Stimulated activated memory B cell treated with anti-CD40 and anti-IgM and Interleukin-4, amounts not matched to agents 10 μg/mL and 1 μg/mL and 100 μg/mL, for 72 hours (primary cell): ENCODE measurements around the gene IL15RA.

ENCODE experiments used
- ATAC-seq: fragments of 150-1000 bp; cut with Tn5 transposase; 2 replicates; pipeline ENCODE4 v1.10.0; 2021
- H3K27ac Mint-ChIP-seq: one replicate; pipeline ENCODE4 v1.8.0; 2022; ENCODE audit warnings: mild to moderate bottlenecking, mixed read lengths
- H3K27me3 Mint-ChIP-seq: one replicate; pipeline ENCODE4 v1.8.0; 2022; ENCODE audit warnings: mixed read lengths
- H3K36me3 Mint-ChIP-seq: one replicate; pipeline ENCODE4 v1.8.0; 2022; ENCODE audit warnings: mixed read lengths
- H3K4me1 Mint-ChIP-seq: one replicate; pipeline ENCODE4 v1.8.0; 2022; ENCODE audit warnings: mixed read lengths
- H3K4me3 Mint-ChIP-seq: one replicate; pipeline ENCODE4 v1.8.0; 2022; ENCODE audit warnings: mild to moderate bottlenecking, moderate library complexity, mixed read lengths
- H3K9me3 Mint-ChIP-seq: one replicate; pipeline ENCODE4 v1.8.0; 2022; ENCODE audit warnings: mixed read lengths

Gene IL15RA

DNA sequence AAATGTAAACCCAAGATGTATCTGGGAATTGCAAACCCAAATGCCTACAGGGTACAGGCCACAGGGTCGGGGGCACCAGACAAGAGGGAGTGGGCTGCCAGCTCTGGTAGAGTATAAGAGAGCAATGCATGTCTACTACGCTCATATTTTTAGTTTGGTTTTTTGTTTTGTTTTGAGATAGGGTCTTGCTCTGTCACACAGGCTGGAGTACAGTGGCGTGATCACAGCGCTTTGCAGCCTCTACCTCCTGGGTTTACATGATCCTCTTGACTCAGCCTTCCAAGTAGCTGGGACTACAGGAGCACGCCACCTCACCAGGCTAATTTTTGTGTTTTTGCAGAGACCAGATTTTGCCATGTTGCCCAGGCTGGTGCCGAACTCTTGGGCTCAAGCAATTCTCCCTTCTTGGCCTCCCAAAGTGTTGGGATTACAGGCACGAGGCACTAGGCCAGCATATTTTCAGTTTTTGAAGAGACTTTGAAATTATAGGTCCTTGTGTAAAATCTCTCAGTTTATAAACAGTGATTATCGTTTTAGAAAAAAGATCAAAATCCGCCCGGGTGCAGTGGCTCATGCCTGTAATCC, 11.1 kb upstream of the IL15RA start:
- H3K4me1 Mint-ChIP-seq, result peaks cover 11% of the 10 kb centered on the region
- H3K27me3 Mint-ChIP-seq, result no peaks in the 10 kb centered on the region
- no peak overlapping the region for H3K4me3 Mint-ChIP-seq
- H3K36me3 Mint-ChIP-seq, result peaks cover 7% of the 10 kb centered on the region
- H3K9me3 Mint-ChIP-seq, result peaks cover 7% of the 10 kb centered on the region
- ATAC-seq, result no peak
- peak overlapping the region; percentile 53 for H3K27ac Mint-ChIP-seq

DNA sequence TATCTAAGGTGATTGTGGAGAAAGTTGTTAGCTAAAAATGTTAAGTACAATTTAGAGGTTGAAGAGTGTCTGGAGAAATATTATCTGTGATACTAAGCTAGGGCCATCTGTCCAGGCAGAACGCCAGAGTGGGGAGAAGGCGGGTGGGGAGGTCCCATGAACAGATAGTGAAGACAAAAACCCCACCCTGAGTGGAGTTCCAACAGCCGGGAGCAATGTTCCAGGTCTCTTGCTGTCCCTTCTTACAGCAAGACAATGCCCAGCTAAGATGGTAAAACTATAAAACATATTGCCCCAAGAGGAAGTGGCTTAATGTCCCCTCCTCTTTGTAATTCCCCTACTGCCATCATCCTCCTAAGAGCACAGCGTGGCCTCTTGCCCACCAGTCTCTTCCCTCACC, 10.4 kb upstream of the IL15RA start:
- peak overlapping the region; percentile 53 for H3K27ac Mint-ChIP-seq
- H3K4me1 Mint-ChIP-seq, result peaks cover 11% of the 10 kb centered on the region
- H3K27me3 Mint-ChIP-seq, result no peaks in the 10 kb centered on the region
- H3K36me3 Mint-ChIP-seq, result peaks cover 7% of the 10 kb centered on the region
- ATAC-seq, result peak; percentile 55
- peaks cover 5% of the 10 kb centered on the region for H3K9me3 Mint-ChIP-seq
- H3K4me3 Mint-ChIP-seq, result no peak overlapping the region

DNA sequence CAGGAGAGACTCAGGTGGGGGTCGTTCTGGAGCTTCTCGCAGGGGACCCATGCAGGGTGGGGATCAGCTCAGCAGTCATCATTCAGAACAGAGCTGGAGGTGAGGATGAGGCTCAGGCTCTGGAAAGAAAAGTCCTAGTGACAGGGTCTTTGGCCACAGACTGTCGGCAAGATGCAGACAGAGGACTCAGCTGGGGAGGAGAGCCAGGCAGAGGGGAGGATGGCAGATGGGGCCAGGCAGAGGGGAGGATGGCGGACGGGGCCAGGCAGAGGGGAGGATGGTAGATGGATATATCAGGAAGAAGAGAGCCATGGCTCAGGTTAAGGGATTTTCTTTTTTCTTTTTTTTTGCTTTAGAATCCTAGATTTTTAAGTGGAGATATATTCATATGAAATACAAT, 7.7 kb upstream of the IL15RA start:
- H3K4me1 Mint-ChIP-seq, result peaks cover 11% of the 10 kb centered on the region
- no peak overlapping the region for H3K27ac Mint-ChIP-seq
- no peaks in the 10 kb centered on the region for H3K9me3 Mint-ChIP-seq
- no peaks in the 10 kb centered on the region for H3K36me3 Mint-ChIP-seq
- ATAC-seq, result no peak
- no peak overlapping the region for H3K4me3 Mint-ChIP-seq
- no peaks in the 10 kb centered on the region for H3K27me3 Mint-ChIP-seq

DNA sequence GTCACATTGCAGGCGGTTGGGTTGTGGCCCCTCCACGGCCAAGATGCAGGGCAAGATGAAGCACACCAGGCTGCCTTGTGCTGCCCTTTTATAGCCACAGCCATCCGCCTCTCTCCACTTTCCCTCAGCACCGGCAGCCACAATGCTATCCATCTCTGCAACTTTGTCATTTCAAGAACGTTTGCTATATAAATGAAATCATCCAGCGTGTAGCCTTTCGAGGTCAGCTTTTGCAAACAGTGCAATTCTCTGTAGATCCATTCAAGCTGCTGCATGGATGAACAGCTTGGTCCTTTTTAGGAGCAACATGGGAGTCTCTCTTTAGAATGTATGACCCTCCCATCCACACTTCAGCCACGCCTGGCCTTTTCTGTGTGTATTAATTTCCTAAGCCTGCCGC, 6.4 kb upstream of the IL15RA start:
- no peaks in the 10 kb centered on the region for H3K27me3 Mint-ChIP-seq
- ATAC-seq, result no peak
- H3K4me1 Mint-ChIP-seq, result peaks cover 11% of the 10 kb centered on the region
- H3K27ac Mint-ChIP-seq, result no peak overlapping the region
- no peaks in the 10 kb centered on the region for H3K9me3 Mint-ChIP-seq
- H3K36me3 Mint-ChIP-seq, result no peaks in the 10 kb centered on the region
- H3K4me3 Mint-ChIP-seq, result no peak overlapping the region

DNA sequence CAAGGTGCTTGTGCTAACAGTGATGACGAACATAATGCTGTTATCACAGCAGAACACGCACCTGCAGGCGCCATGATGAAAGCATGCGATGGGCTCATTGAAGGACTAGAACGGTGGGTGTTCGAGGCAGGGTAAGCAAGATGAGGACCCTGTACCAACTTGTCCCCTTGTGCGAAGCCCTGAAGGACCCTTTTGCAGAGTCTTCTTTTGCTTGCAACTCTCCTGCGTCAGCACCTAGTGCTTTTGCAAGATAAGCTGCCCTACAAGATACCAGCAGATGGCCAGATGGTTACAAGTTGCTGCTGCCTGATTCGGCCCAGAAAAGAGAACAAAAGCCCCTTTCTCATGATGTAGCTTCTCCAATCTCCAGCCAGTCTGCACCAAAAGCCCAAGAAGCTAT, 4.2 kb upstream of the IL15RA start:
- H3K4me3 Mint-ChIP-seq, result no peak overlapping the region
- H3K27me3 Mint-ChIP-seq, result no peaks in the 10 kb centered on the region
- ATAC-seq, result no peak
- peaks cover 5% of the 10 kb centered on the region for H3K4me1 Mint-ChIP-seq
- no peaks in the 10 kb centered on the region for H3K36me3 Mint-ChIP-seq
- no peaks in the 10 kb centered on the region for H3K9me3 Mint-ChIP-seq
- no peak overlapping the region for H3K27ac Mint-ChIP-seq

DNA sequence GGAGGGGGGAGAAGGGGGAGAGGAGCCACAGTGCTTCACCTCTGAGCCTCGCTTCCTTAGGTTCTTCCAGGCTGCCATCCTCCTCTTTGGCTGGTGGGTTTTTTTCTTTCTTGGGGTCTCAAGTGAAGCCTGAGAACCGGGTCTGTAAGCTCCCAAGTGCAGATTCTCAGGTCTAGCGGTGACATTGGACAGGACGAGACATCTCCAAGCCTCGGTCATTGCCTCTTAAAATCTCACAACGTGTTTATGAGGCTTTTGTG, 817 bp upstream of the IL15RA start:
- ATAC-seq, result no peak
- H3K27me3 Mint-ChIP-seq, result no peaks in the 10 kb centered on the region
- peaks cover 26% of the 10 kb centered on the region for H3K4me1 Mint-ChIP-seq
- peak overlapping the region; percentile 85 for H3K4me3 Mint-ChIP-seq
- H3K27ac Mint-ChIP-seq, result peak overlapping the region; percentile 85
- H3K9me3 Mint-ChIP-seq, result no peaks in the 10 kb centered on the region
- no peaks in the 10 kb centered on the region for H3K36me3 Mint-ChIP-seq

DNA sequence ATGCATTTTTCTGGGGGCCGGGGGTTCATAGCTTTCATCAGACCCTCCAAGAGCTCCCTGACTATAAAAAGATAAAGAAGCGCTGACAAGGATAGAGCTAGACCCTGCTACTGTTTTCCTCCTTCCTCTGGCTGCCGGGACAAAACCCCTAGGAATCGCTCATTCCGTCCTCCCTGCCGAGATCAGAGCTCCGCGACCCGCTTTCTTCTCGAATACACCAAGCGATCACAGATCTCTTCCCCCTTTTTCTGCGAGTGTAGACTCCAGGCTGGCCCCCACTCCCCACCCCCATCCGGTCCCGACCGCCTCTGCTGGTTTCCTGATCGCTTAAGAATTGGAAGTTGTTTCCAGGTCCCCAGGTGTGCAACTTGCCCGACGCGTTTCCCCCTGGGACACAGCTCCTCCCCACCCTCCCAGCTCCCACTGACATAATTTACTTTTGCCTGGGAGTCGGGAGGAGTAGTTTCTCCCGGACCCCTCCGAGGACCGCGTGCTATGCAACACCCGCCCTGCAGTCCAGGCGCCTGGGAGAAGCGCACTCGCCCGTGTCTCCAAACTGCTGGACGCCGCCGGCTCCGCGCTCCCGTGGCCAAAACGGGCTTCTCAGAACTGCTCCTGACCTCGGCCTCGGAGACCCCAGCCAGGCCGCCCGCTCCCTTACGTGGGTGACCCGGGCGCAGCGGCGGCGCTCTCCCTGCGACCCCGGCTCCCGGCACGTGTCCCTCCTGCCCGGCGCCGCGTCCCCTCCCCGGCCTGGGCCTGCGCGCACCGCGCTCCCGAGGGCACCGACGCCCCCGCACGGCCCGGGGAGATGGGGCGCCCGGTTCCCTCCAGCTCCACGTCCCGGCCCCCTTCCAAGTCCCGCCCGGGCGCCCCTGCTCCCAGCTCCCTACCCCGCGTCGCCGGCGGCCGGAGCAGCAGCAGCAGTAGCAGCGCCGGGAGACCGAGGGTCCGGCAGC, 552 bp downstream of the IL15RA start:
- peak; percentile 42 for ATAC-seq
- Mint-ChIP-seq H3K27ac (peak overlapping the region; percentile 85), H3K4me3 (peak overlapping the region; percentile 85), H3K9me3 (no peaks in the 10 kb centered on the region), H3K4me1 (peaks cover 39% of the 10 kb centered on the region), H3K27me3 (no peaks in the 10 kb centered on the region), H3K36me3 (no peaks in the 10 kb centered on the region)

DNA sequence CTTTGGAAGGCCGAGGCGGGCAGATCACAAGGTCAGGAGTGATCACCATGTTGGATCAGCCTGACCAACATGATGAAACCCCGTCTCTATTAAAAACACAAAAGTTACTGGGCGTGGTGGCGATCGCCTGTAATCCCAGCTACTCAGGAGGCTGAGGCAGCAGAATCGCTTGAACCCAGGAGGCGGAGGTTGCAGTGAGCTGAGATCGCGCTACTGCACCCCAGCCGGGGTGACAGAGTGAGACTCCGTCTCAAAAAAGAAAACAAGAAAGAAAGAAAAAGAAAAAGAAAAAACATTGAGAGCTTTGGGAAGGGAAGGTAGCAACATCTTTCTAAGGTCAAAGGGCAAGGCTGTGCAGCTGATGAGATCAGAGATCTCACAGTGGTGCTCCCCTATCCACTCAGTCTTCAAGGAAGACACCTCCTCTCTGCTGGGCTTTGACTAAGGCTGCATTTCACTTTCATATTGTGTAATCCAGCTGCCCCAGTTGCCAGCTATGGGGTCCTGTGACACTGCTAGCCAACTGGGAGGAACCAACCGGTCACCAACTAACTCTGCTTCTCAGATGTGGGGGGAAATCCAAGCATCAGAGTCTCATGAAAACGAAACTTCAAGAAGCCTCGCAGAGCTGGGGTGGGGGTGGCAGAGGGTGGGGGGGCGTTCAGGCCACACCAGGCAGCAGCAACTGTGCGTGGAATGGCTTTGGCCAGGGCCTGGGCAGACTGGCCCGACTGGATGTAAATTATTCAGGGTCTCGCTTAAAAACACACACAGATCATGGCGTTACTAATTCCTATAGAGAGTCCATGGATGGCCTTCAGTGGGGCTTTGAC, 1.5 kb downstream of the IL15RA start:
- Mint-ChIP-seq H3K27me3 (no peaks in the 10 kb centered on the region), H3K4me1 (peaks cover 48% of the 10 kb centered on the region), H3K9me3 (no peaks in the 10 kb centered on the region), H3K27ac (peak overlapping the region; percentile 85), H3K36me3 (no peaks in the 10 kb centered on the region), H3K4me3 (peak overlapping the region; percentile 85)
- peak; percentile 86 for ATAC-seq

DNA sequence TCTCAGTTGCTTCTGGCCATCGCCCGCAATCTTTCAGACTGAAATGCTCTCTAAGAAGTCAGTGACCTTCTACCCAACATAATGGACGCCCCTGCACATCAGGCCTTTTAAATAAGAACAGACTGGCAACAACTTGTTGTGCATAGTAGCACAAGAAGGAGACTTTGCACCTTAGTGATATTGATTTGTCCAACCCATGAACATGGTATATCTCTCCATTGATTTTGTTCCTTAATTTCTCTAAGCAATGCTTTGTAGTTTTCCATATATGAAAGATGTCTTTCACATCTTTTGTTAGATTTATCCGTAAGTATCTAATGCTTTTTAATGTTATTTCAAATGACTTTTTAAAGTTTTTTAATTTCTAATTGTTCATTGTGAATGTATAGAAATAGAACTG, 4.3 kb downstream of the IL15RA start:
- no peak for ATAC-seq
- Mint-ChIP-seq H3K27ac (peak overlapping the region; percentile 89), H3K27me3 (no peaks in the 10 kb centered on the region), H3K36me3 (peaks cover 8% of the 10 kb centered on the region), H3K9me3 (no peaks in the 10 kb centered on the region), H3K4me1 (peaks cover 45% of the 10 kb centered on the region), H3K4me3 (no peak overlapping the region)

DNA sequence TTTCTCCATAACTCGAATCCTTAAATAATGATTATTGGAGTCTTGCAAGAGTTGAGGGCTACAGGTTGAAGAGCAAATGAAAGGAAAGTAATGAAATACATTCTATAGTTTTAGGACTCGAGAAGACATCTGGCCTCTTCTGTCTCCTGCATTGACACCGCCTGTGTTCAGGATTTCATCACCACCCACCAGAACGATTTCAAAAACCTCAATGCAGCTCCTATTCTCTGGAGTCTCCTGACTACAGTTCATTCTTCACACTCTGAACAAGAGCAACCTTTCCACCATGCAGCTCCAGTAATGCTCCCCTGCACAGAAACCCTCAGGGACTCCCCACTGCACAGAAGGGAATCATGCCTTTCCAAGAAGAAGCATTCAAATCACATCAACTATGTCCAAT, 5.5 kb downstream of the IL15RA start:
- no peak for ATAC-seq
- Mint-ChIP-seq H3K4me3 (peak overlapping the region; percentile 67), H3K27ac (peak overlapping the region; percentile 89), H3K4me1 (peaks cover 44% of the 10 kb centered on the region), H3K36me3 (peaks cover 9% of the 10 kb centered on the region), H3K9me3 (no peaks in the 10 kb centered on the region), H3K27me3 (no peaks in the 10 kb centered on the region)

DNA sequence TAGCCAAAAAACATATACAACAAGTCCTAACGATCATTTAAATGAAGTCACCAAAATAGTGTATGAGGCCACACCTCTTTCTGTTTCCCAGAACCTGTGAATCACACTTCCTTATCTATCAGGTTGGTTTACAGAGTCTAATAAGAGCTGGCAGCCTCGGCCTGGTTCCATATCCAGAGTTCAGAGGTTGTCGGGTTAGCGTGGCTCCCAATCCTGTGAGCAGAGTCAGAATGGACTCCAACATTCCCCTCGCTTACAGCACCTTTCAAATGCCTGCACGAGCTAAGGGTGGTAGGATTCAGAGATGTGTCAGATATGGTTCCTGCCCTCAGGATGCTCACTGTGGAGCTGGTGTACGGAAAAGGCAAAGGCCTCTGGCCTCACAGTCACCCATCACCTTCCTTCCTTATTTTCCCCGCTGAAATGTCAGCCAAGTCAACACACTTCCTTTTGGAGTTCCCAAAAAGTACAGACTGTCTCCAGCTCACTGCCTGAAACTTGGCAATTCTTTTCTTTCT, 6.0 kb downstream of the IL15RA start:
- H3K36me3 Mint-ChIP-seq, result peaks cover 9% of the 10 kb centered on the region
- ATAC-seq, result no peak
- H3K27me3 Mint-ChIP-seq, result no peaks in the 10 kb centered on the region
- no peaks in the 10 kb centered on the region for H3K9me3 Mint-ChIP-seq
- peak overlapping the region; percentile 67 for H3K4me3 Mint-ChIP-seq
- peaks cover 44% of the 10 kb centered on the region for H3K4me1 Mint-ChIP-seq
- peak overlapping the region; percentile 89 for H3K27ac Mint-ChIP-seq

DNA sequence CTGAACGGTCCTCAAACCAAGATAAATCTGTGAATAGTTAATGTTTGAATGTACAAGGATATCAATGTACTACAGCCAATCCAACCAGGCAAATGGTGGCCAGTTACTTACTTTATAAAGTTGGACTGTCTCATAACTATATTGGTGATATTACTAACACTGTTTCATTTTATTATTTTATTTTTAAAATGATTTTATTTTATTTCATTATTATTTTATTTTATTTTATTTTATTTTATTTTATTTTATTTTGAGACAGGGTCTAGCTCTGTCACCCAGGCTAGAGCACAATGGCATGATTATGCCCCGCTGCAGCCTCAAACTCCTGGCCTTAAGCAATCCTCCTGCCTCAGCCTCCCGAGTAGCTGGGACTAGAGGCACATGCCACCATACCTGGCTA, 6.8 kb downstream of the IL15RA start:
- peak overlapping the region; percentile 89 for H3K27ac Mint-ChIP-seq

DNA sequence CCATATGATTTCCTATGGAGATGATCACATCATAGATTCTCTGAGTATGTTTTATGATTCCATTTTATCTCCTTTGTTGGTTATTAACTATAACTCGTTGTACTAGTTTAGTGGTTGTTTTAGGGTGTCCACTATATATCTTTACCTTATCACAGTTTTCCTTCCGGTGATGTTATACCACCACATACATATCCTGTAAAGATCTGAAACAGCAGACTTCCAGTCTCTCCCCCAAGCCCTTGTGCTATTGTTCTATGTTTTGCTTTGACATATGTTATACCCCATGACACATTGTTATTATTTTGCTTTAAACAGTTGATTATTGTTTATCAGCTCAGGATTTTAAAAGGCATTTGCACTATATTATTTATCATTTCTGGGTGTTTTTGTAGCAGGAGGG, 7.3 kb downstream of the IL15RA start:
- peaks cover 9% of the 10 kb centered on the region for H3K36me3 Mint-ChIP-seq
- H3K27ac Mint-ChIP-seq, result no peak overlapping the region
- no peaks in the 10 kb centered on the region for H3K9me3 Mint-ChIP-seq
- no peak for ATAC-seq
- H3K4me1 Mint-ChIP-seq, result peaks cover 35% of the 10 kb centered on the region
- no peak overlapping the region for H3K4me3 Mint-ChIP-seq
- H3K27me3 Mint-ChIP-seq, result no peaks in the 10 kb centered on the region

More for the DNA sequence above, 6.8 kb downstream of the IL15RA start:
- Mint-ChIP-seq H3K4me1 (peaks cover 39% of the 10 kb centered on the region), H3K27me3 (no peaks in the 10 kb centered on the region), H3K9me3 (no peaks in the 10 kb centered on the region), H3K4me3 (no peak overlapping the region), H3K36me3 (peaks cover 9% of the 10 kb centered on the region)
- no peak for ATAC-seq

DNA sequence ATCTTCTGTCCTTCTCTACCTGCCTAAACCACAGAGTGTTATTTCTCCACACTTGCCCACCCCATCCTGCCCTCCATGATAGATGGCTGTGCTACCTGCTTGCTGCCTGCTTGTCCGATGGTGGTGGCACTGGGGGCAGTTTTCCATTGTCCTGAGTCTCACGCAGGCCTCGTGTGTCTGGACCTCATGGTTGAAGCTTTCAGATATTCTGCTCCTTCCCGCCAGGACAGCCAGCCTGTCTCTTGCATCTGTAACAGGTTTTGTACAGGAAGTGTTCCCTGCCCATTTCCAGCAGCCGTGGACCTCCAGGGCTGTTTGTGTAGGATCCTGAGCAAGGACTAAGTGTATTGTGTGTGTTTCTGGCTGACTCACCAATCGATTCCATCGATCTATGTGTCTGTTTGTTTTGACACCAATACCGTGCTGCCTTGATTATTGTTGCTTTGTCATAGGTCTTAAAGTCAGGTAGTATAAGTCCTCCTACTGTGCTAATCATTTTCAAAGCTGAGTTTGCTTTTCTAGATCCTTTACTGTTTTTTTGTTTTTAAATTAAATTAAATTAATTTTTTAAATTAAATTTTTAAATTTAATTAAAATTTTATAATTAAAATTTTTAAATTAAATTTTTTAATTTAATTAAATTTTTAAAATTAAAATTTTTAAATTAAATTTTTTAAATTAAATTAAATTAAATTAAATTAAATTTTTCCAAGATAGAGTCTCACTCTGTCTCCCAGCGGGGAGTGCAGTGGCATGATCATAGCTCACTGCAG, 8.5 kb downstream of the IL15RA start:
- H3K9me3 Mint-ChIP-seq, result no peaks in the 10 kb centered on the region
- no peak overlapping the region for H3K4me3 Mint-ChIP-seq
- peaks cover 13% of the 10 kb centered on the region for H3K36me3 Mint-ChIP-seq
- no peak for ATAC-seq
- H3K27ac Mint-ChIP-seq, result no peak overlapping the region
- H3K27me3 Mint-ChIP-seq, result no peaks in the 10 kb centered on the region
- H3K4me1 Mint-ChIP-seq, result peaks cover 26% of the 10 kb centered on the region
